ENCODE measurements around the gene MOB2. TPM values are rescaled to one million over a fixed set of nuclear protein-coding genes. Genes with fewer than 3 reads are reported as not detected.

MOB2 gene
- total RNA-seq, 1 experiment from 2014 or later = 22.7 TPM

GRCh38 chr11:1487091-1487850 lies 692 bp upstream of the MOB2 start:
- Histone ChIP-seq H2BK15ac (ENCODE audit: low read depth, low read length) (no peak overlapping the region), H3K79me1 (ENCODE audit: insufficient read depth, low read depth, low read length, poor library complexity, severe bottlenecking) (peaks cover 3% of the 10 kb centered on the region), H3K23me2 (ENCODE audit: insufficient read length, low read depth, low read length, poor library complexity, severe bottlenecking) (no peaks in the 10 kb centered on the region), H3K23ac (ENCODE audit: insufficient read length, low read depth, low read length) (no peak overlapping the region), H2BK120ac (ENCODE audit: low read depth, low read length, poor library complexity, severe bottlenecking) (no peak overlapping the region), H3K18ac (ENCODE audit: insufficient read length, low read depth, low read length) (no peak overlapping the region), H2BK12ac (ENCODE audit: insufficient read length, low read depth, low read length) (no peak overlapping the region), H3K27ac (ENCODE audit: insufficient read length, low read depth, low read length) (no peak overlapping the region), H3T11ph (ENCODE audit: low read length) (no peak overlapping the region), H3K9ac (ENCODE audit: extremely low read depth, insufficient read length, low read length) (no peak overlapping the region), H3K56ac (ENCODE audit: insufficient read length, low read depth, low read length) (no peak overlapping the region), H2AFZ (ENCODE audit: low read length) (no peak overlapping the region), H4K8ac (replicated peaks; ENCODE audit: insufficient read length, low read depth, low read length) (no peak overlapping the region), H2AK5ac (ENCODE audit: insufficient read length, low read length) (no peak overlapping the region), H2BK20ac (ENCODE audit: low read depth, low read length, poor library complexity, severe bottlenecking) (no peak overlapping the region), H3K27me3 (ENCODE audit: insufficient read depth, low read length) (no peaks in the 10 kb centered on the region), H2BK5ac (ENCODE audit: insufficient read length, low read length) (no peak overlapping the region), H4K91ac (ENCODE audit: insufficient read length, low read depth, low read length) (no peak overlapping the region), H3K4ac (ENCODE audit: low read depth, low read length) (no peak overlapping the region), H4K5ac (ENCODE audit: insufficient read length, low read depth, low read length) (no peak overlapping the region), H3K14ac (ENCODE audit: insufficient read depth, low read length) (no peak overlapping the region), H3K79me2 (ENCODE audit: insufficient read depth, low read length) (peaks cover 3% of the 10 kb centered on the region; the same call in 1 of the 2 replicates), H3K9me3 (ENCODE audit: control insufficient read depth, low read depth, low read length) (no peaks in the 10 kb centered on the region), H3K4me2 (ENCODE audit: insufficient read depth, insufficient read length, low read length) (no peak overlapping the region), H3K4me1 (ENCODE audit: insufficient read depth, low read length) (no peaks in the 10 kb centered on the region), H4K20me1 (ENCODE audit: control insufficient read depth, insufficient read depth, insufficient read length) (no peaks in the 10 kb centered on the region)
- no peak for TF ChIP-seq CTCF (conservative IDR thresholded peaks at IDR 0.05)
- no peak overlapping the region; a peak in 1 of 7 replicates for H3K27ac Mint-ChIP-seq
- H3K4me3 Mint-ChIP-seq = no peak overlapping the region
- no peak for DNase-seq
- no CpG with 5 or more reads among the region's 21 CpGs for WGBS (ENCODE audit: extremely low coverage, insufficient read length, low lambda C conversion rate)
- H3K9me3 Mint-ChIP-seq = no peaks in the 10 kb centered on the region
- H3K4me1 Mint-ChIP-seq = peaks cover 0 to 5% of the 10 kb centered on the region in 2 experiments; a peak in 1 of 4 replicates
- H3K27me3 Mint-ChIP-seq (ENCODE audit: low read depth) = no peaks in the 10 kb centered on the region
- H3K36me3 Mint-ChIP-seq (ENCODE audit: insufficient read depth in 1 of 3, low read depth in 3 of 3) = no peaks in the 10 kb centered on the region
